Stimulated activated CD4-positive, alpha-beta T cell treated with anti-CD3 and anti-CD28 coated beads, Interleukin-4, amount 100 ng/mL, for 24 hours (primary cell): Measurements from ENCODE around the gene PGP.

Experiments used
- DNase-seq: peaks from one replicate; pipeline ENCODE4 v3.0.0-alpha.2; 2020

Gene PGP

GRCh38 chr16:2179576-2179975, 35.1 kb downstream of the PGP start:
- DNase-seq, result no peak

DNA sequence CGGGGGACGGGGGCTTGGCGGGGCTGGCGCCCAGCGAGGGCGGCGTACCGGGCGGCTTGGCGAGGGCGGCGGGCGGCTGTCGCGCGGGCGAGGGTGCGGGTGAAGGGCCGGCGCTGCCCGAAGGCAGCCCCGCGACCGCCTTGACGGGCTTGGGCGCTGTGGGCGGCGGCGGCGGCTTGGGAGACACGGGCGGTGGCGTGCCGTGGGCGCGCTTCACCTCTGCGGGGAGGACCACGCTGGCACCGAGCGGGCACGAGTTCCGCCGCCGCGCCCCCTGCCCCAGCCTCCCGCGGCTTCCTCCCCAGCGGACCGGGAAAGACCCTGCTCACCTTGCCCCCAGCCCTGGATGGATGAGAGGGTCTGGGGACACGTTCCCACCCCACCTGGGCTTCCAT, 35.5 kb downstream of the PGP start:
- no peak for DNase-seq

- peak; percentile 27 for DNase-seq
These were observed 36.1 kb downstream of the PGP start for GRCh38 chr16:2178321-2179106.

DNA sequence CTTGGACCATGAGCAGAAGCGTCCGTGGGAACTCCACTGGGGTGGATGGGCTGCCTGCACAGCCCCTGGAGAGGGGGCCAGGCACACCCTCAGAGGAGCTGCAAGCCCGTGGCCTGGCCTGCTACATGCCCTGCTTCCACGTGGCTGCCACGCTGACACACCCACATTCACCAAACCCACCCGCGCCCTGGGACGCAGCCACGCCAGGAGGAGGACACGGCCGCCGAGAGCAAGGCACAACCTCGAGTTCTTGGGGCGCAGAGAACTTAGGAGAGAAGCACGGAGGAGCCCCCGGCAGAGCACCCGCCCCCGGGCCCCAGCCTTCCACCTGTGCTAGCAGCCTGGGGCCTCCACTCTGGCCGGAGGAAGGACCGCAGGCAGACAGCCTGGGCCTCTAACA, 37.1 kb downstream of the PGP start:
- no peak for DNase-seq

DNA sequence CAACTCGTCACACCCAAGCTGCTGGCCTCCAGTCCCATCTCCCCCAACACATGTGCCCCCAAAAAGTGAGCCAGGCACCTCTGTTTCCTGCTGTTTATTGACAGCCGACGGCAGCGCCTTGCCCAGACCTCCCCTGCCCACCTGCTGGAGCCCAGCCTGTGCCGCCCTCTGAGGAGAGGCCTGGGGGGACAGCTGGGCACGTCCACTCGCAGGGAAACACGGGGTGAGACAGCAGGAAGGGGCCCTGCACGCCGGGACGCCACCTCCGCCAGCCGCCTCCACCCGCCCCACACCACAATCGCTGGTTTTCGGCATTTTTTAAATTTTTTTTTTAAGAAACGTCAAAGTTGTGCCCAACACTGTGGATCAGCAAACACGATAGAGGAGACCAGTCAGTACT, 37.5 kb downstream of the PGP start:
- DNase-seq, result no peak

DNA sequence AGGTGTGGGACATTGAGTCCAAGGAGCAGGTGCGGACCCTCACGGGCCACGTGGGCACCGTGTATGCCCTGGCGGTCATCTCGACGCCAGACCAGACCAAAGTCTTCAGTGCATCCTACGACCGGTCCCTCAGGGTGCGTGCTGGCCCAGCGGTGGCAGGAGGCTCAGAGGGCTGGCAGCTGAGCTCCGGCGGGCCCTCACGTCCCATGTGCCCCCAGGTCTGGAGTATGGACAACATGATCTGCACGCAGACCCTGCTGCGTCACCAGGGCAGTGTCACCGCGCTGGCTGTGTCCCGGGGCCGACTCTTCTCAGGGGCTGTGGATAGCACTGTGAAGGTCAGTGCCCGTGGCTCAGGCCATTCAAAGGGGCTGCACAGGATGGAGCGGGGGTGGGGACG, 38.6 kb downstream of the PGP start:
- no peak for DNase-seq

GRCh38 chr16:2175454-2175853, 39.2 kb downstream of the PGP start:
- no peak for DNase-seq

DNA sequence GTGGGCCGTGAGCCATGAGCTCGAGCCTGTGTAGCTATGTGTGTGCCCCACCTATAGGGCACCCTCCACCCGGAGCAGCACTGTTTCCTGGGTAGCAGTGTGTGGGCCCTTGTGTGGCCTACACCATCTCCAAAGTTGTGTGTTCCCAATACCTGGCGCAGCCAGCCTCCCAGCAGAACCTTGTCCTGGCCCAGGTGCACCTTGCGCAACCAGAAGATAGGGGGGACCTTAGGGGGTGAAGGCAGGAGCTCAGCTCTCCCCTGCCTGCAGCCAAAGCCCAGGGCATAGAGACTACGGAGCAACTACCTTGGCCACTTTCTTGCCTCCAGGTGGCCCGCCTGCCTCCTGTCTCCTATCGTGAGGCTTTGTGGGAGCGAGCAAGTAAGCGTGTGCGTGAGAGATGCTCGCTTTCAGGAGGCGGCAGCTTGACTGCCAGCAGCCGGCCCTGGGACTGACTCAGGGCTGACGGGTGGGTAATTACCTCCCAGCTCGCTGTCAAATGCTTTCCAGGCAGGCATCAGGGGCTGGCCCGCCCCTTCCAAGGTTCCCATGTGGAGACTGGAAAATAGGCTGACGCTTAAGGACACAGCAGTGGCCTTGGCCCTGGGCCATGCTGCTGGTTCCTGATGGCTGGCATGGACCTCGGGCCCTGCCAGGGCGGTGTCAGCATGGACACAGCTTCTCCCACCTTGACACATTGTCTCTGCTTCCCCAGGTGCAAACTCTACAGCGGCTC, 40.1 kb downstream of the PGP start:
- no peak for DNase-seq

- DNase-seq, result no peak
These were observed 40.7 kb downstream of the PGP start for GRCh38 chr16:2173916-2174315.

DNA sequence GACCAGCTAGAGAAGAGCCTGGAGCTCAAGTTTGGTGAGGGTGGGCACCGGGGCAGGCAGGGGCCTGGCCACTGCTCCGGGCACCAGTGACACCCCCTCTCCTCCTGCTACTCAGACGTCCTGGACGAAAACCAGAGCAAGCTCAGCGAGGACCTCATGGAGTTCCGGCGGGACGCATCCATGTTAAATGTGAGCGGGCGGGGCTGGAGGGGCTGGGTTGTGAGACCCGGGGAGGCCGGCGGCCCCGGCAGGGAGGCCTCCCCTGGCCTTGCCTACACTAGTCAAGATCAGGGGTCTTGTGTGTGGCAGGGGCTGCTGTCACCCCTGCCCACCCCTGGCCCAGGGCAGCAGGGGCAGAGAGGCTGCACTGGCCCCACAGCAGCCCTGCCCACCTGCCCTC, 41.3 kb downstream of the PGP start:
- no peak for DNase-seq

DNA sequence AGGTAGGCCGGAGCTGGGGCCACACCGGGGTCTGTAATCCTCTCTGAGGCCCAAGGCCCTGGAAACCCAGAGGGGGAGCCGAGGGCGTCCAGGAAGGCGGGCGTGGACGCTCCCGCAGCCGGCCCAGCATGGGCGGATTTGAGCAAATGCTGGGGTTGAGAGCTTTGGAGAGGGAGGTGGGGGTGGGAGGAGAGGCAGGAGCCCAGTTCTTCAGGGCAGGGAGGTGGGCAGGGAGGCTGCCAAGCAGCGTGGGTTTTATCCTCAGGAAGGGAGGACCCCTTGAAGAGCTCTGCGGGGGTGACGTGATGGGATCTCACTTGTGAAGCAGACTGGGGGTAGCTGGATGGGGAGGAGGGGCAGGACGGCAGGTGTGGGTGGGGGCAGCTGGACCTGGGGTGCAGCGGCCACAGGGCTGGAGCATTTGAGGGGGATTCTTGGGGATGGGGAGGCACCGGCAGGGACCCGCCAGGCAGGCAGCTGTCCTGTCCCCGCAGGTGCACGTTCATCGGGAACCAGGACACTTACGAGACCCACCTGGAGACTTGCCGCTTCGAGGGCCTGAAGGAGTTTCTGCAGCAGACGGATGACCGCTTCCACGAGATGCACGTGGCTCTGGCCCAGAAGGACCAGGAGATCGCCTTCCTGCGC, 41.8 kb downstream of the PGP start:
- no peak for DNase-seq

GRCh38 chr16:2171601-2172178, 43.0 kb downstream of the PGP start:
- DNase-seq, result no peak

DNA sequence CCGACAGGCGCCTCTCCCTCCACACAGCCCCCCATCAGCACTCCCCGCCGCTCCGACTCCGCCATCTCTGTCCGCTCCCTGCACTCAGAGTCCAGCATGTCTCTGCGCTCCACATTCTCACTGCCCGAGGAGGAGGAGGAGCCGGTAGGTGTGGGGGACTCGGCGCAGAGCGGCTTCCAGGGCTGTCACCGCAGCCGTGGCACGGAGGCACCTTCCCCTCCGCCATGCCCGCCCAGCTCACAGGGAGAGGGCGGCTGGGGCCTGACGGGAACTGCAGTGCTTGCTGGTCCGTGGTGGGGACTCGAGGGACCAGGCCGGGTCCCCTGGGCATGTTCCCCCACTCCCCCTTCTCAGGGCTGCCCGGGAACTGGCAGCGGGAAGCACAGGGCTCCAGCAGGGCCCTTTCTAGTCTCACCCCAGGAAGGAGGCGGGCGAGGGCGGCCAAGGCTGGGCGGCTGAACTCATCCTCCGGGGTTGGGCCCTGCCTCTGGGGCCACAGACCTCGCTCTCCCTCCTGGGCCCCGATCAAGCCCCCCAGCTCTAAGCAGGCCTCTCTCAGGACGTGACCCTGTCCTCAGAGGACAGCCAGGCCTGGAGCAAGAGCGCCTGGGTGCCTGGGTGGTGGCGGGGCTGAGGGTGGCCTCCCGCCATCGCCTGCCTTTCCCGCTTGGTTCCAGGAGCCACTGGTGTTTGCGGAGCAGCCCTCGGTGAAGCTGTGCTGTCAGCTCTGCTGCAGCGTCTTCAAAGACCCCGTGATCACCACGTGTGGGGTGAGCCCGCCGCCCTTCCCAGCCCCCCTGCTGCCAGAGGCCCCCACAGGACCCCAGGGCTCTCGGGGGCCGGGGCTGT, 43.8 kb downstream of the PGP start:
- no peak for DNase-seq

DNA sequence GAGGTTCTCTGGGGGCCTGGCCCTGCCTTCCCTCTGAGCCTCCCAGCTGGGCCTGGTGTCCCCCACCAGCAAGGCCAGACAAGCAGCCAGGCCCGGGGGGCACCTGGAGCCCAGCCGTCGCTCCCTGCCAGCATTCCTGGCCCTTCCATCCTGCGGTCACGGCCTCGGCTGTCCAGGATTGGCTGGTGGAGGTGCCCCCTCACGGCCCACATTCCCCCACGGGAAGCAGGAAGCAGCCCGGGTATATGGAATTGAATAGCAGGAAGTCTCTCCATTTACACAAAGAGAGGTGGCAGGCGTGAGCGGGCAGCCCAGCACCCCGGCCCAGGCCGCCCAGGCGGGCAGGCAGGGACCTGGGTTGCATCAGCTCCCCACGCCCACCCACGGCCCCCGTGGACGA, 44.6 kb downstream of the PGP start:
- DNase-seq, result no peak

- no peak for DNase-seq
These were observed 47.5 kb downstream of the PGP start for GRCh38 chr16:2167068-2167638.

- DNase-seq, result no peak
These were observed 48.2 kb downstream of the PGP start for GRCh38 chr16:2166263-2167067.

- DNase-seq, result no peak
These were observed 48.8 kb downstream of the PGP start for GRCh38 chr16:2165861-2166260.

DNA sequence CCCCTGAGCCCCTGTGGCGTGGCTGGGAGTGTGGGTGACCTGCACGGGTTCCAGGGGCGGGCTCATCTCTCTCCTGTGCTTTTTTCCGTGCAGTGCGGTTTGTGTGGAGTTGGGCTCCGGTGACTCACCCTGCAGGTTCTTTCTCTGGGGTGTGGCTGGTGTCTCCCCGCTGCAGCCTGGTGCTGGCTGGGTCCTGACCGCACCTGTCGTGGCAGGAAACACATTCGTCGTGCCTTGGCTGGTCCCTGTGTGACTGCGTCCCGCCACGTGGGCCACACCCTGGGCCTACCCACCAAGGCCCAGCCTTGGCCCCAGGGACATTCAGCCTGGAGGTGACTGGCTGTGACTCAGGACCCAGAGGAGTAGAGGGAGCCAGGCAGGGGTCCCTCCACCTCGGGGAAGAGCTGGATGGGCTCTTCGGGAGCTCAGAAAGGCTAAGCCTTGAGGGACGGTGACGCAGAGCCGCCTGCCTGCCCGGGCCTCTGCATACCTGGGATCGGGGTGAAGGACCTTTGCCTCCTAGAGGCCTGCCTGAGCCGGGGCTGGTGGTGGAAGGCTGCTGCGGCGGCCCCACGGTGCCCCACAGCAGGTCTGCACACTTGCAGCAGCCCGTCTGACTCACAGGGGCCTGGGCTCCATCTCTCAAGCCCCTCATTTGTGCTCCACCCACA, 51.3 kb downstream of the PGP start:
- no peak for DNase-seq

DNA sequence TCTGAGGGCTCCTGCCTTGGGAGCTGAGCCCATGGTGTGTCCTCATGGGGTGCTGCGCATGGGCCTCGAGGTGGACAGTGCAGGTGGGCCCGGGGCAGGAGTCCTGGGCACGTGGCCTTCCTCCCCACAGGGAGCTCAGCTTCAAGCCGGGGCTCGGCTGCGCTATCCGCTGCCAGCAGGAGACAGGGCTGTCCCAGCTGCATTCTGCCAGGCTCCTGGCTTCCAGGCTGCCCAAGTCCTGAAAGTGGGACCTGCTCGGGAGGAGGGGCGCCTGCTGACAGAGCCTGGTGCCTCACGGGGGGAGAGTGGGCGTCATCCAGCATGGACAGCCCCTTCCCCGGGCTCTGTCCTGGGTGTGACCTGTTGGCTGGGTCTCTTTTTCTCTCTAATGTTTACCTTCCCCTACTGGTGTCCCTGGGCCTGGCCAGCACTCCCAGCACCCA, 51.9 kb downstream of the PGP start:
- no peak for DNase-seq

DNA sequence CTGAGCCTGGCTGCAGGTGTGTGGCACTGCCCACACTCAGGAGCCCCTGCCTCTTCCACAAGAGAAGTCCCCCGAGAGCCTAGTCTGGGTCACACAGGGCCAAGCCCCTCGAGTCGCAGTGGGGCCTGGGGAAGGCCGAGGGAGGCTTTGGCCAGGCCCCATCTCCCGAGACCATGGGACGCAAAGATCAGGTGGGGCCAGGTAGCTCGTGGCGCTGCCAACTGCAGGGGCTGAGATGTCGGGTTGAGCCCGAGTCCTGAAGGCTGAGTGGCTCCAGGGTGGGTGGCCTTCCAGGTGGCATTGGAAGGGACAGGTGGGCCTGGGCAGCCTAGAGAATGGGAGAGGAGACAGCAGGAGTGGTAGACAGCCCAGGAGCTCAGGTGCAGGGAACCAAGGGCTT, 52.7 kb downstream of the PGP start:
- DNase-seq, result no peak
